HEK293T (cell line): ENCODE data around the gene TBL1XR1.

Source experiments
- CTCF ChIA-PET: fragments of 350-600 bp; formaldehyde crosslinking; extraction: SDS; loops from one replicate; lab custom pipeline; 2021; ENCODE audit warnings: antibody characterized with exemption, inconsistent platforms; lab: Yijun Ruan, JAX
- POLR2A ChIA-PET: fragments of 350-600 bp; formaldehyde crosslinking; extraction: SDS; loops from one replicate; lab custom pipeline; 2020; ENCODE audit warnings: antibody characterized with exemption, inconsistent platforms; lab: Yijun Ruan, JAX
- DNase-seq: peaks from one replicate; pipeline ENCODE4 v3.0.0; 2012; ENCODE audit warnings: mixed read lengths; ENCODE audit errors: extremely low spot score
- ARNT ChIP-seq: fragments of 450-650 bp; IDR thresholded peaks from 2 replicates; pipeline ENCODE4 v1.6.1; 2017; ENCODE audit warnings: mild to moderate bottlenecking
- BHLHE40 ChIP-seq: fragments of 450-650 bp; IDR thresholded peaks from 2 replicates; pipeline ENCODE4 v1.6.1; 2016; ENCODE audit warnings: mild to moderate bottlenecking, moderate library complexity, borderline replicate concordance
- CTBP1 ChIP-seq: fragments of 450-650 bp; IDR thresholded peaks from 2 replicates; pipeline ENCODE4 v1.6.1; 2016; ENCODE audit warnings: borderline replicate concordance
- ELF4 ChIP-seq: fragments of 450-650 bp; IDR thresholded peaks from 2 replicates; pipeline ENCODE4 v1.6.1; 2017; ENCODE audit warnings: antibody characterized with exemption
- FOXA1 ChIP-seq: fragments of 450-650 bp; IDR thresholded peaks from 2 replicates; pipeline ENCODE4 v1.6.1; 2016; ENCODE audit warnings: mild to moderate bottlenecking
- FOXK2 ChIP-seq: fragments of 450-650 bp; IDR thresholded peaks from 2 replicates; pipeline ENCODE4 v1.6.1; 2016; ENCODE audit warnings: mild to moderate bottlenecking
- FOXM1 ChIP-seq: fragments of 450-650 bp; IDR thresholded peaks from 2 replicates; pipeline ENCODE4 v1.6.1; 2017; ENCODE audit warnings: mild to moderate bottlenecking, borderline replicate concordance
- HDGF ChIP-seq: fragments of 450-650 bp; IDR thresholded peaks from 2 replicates; pipeline ENCODE4 v1.6.1; 2017; ENCODE audit warnings: antibody characterized with exemption, borderline replicate concordance
- L3MBTL2 ChIP-seq: fragments of 450-650 bp; conservative IDR thresholded peaks from 2 replicates; pipeline ENCODE4 v1.6.1; 2016; ENCODE audit warnings: mild to moderate bottlenecking
- LEF1 ChIP-seq: fragments of 450-650 bp; IDR thresholded peaks from 2 replicates; pipeline ENCODE4 v1.6.1; 2017; ENCODE audit warnings: mild to moderate bottlenecking, borderline replicate concordance
- NFRKB ChIP-seq: fragments of 450-650 bp; IDR thresholded peaks from 2 replicates; pipeline ENCODE4 v1.6.1; 2016; ENCODE audit warnings: mild to moderate bottlenecking, moderate library complexity
- PKNOX1 ChIP-seq: fragments of 450-650 bp; IDR thresholded peaks from 2 replicates; pipeline ENCODE4 v1.6.1; 2016
- SP1 ChIP-seq: fragments of 450-650 bp; IDR thresholded peaks from 2 replicates; pipeline ENCODE4 v1.6.1; 2017
- SUZ12 ChIP-seq: fragments of 450-650 bp; IDR thresholded peaks from 2 replicates; pipeline ENCODE4 v1.6.1; 2016; ENCODE audit warnings: mild to moderate bottlenecking
- TARDBP ChIP-seq: fragments of 450-650 bp; IDR thresholded peaks from 2 replicates; pipeline ENCODE4 v1.6.1; 2016
- ZNF384 ChIP-seq: fragments of 450-650 bp; IDR thresholded peaks from 2 replicates; pipeline ENCODE4 v1.6.1; 2016

TBL1XR1 gene

GRCh38 chr3:177114253-177114652 lies 83.0 kb downstream of the TBL1XR1 start:
- DNase-seq = no peak
- POLR2A ChIA-PET = no interaction called here
- TF ChIP-seq FOXA1 (no peak), ARNT (no peak), L3MBTL2 (no peak), TARDBP (no peak), LEF1 (no peak), PKNOX1 (no peak), ZNF384 (no peak), BHLHE40 (no peak), SUZ12 (no peak)
- CTCF ChIA-PET = interaction anchor here (0.6 to 1.3 kb wide), 2 partner anchors 11 to 37 kb away, joined by 3 to 4 read pairs; no protein-coding TSS in a partner anchor

GRCh38 chr3:177111541-177111949 lies 85.7 kb downstream of the TBL1XR1 start:
- CTCF ChIA-PET = no interaction called here
- TF ChIP-seq BHLHE40 = no peak
- TF ChIP-seq FOXK2 = no peak
- no peak for TF ChIP-seq SUZ12
- TF ChIP-seq ARNT = no peak
- no peak for TF ChIP-seq L3MBTL2
- TF ChIP-seq HDGF = no peak
- TF ChIP-seq ZNF384 = no peak
- TF ChIP-seq FOXA1 = no peak
- no peak for TF ChIP-seq TARDBP
- TF ChIP-seq CTBP1 = no peak
- no peak for TF ChIP-seq PKNOX1
- no peak for TF ChIP-seq NFRKB
- no peak for TF ChIP-seq FOXM1
- TF ChIP-seq ELF4 = no peak
- no peak for TF ChIP-seq SP1
- no peak for TF ChIP-seq LEF1
- no peak for DNase-seq
- POLR2A ChIA-PET = no interaction called here

GRCh38 chr3:177110895-177111294 lies 86.4 kb downstream of the TBL1XR1 start:
- POLR2A ChIA-PET = no interaction called here

GRCh38 chr3:177110386-177110785 lies 86.9 kb downstream of the TBL1XR1 start:
- no peak for DNase-seq

More at GRCh38 chr3:177110895-177111294, 86.4 kb downstream of the TBL1XR1 start:
- no peak for TF ChIP-seq PKNOX1
- no peak for TF ChIP-seq CTBP1
- TF ChIP-seq SP1 = no peak
- TF ChIP-seq ARNT = no peak
- no peak for TF ChIP-seq TARDBP
- TF ChIP-seq ELF4 = no peak
- TF ChIP-seq HDGF = no peak
- TF ChIP-seq FOXM1 = no peak
- no peak for DNase-seq
- CTCF ChIA-PET = no interaction called here

GRCh38 chr3:177109688-177110330 lies 87.5 kb downstream of the TBL1XR1 start:
- TF ChIP-seq L3MBTL2 (no peak), FOXM1 (no peak), TARDBP (no peak), ELF4 (no peak), LEF1 (no peak), ARNT (no peak), FOXK2 (no peak), HDGF (no peak), SP1 (no peak), ZNF384 (no peak), FOXA1 (no peak), PKNOX1 (no peak), SUZ12 (no peak), BHLHE40 (no peak), NFRKB (no peak), CTBP1 (no peak)
- ChIA-PET CTCF (no interaction called here), POLR2A (no interaction called here)
- DNase-seq = no peak

More at GRCh38 chr3:177110386-177110785, 86.9 kb downstream of the TBL1XR1 start:
- TF ChIP-seq L3MBTL2 (no peak), ELF4 (no peak), BHLHE40 (no peak), FOXA1 (no peak), NFRKB (no peak)
- ChIA-PET CTCF (no interaction called here), POLR2A (no interaction called here)

- no peak for DNase-seq
- ChIA-PET CTCF (interaction anchor here (0.6 to 1.0 kb wide), 2 partner anchors 9 to 192 kb away, joined by 3 read pairs; no protein-coding TSS in a partner anchor), POLR2A (no interaction called here)
- TF ChIP-seq NFRKB = no peak
These were observed 88.6 kb downstream of the TBL1XR1 start for GRCh38 chr3:177108648-177109047.
